Esophagus muscularis mucosa (tissue), 4 donors: ENCODE results near the gene NUP93. TPM values are rescaled to one million over a fixed set of nuclear protein-coding genes. Genes with fewer than 3 reads are reported as not detected.

Source experiments
- DNase-seq: peaks from one replicate; pipeline ENCODE4 v3.0.0-alpha.2; 2017; ENCODE audit errors: extremely low spot score
- H3K27ac ChIP-seq, 4 donors: fragments of 200-600 bp; sonication (generic); replicated peaks in 1 of 4; 1 replicate in 3 of 4; 2 replicates in 1 of 4; pipeline ENCODE4 v1.5.1; 2016 to 2019; ENCODE audit warnings: mild to moderate bottlenecking in 1 of 4
- H3K27me3 ChIP-seq, 4 donors: fragments of 200-600 bp; sonication (generic); one replicate each; pipeline versions ENCODE4 v1.5.1 to v1.6.0; 2016 to 2019
- H3K36me3 ChIP-seq, 4 donors: fragments of 200-600 bp; sonication (generic); one replicate each; pipeline ENCODE4 v1.5.1; 2016 to 2019
- H3K4me1 ChIP-seq, 4 donors: fragments of 200-600 bp; sonication (generic); one replicate each; pipeline ENCODE4 v1.5.1; 2016 to 2019
- H3K4me3 ChIP-seq, 4 donors: fragments of 200-600 bp; sonication (generic); 1 replicate in 2 of 4; 2 replicates in 2 of 4; pipeline ENCODE4 v1.5.1; 2016 to 2019; ENCODE audit warnings: mild to moderate bottlenecking in 4 of 4, moderate library complexity in 1 of 4
- H3K9me3 ChIP-seq, 4 donors: fragments of 200-600 bp; sonication (generic); 1 replicate in 3 of 4; 2 replicates in 1 of 4; pipeline ENCODE4 v1.5.1; 2016 to 2019
- EP300 ChIP-seq: sonication (generic); formaldehyde crosslinking; IDR thresholded peaks from one replicate; pipeline ENCODE4 v1.6.1; 2017; ENCODE audit warnings: antibody characterized with exemption
- POLR2A ChIP-seq: fragments of 450-650 bp; IDR thresholded peaks from one replicate; pipeline ENCODE4 v1.6.1; 2017; ENCODE audit warnings: antibody characterized with exemption, moderate library complexity, mild to moderate bottlenecking, low read depth
- POLR2AphosphoS5 ChIP-seq, 2 donors: sonication (generic); formaldehyde crosslinking; IDR thresholded peaks; one replicate each; pipeline ENCODE4 v1.6.1; 2017; ENCODE audit warnings: antibody characterized with exemption in 2 of 2
- WGBS: methylation state at CpG from one replicate; pipeline ENCODE4 v1.1.5; 2018; 5-methylcytosine and 5-hydroxymethylcytosine counted together
- intact Hi-C: fragments of 100-400 bp; cut with DNase I; formaldehyde crosslinking; loops from one replicate; pipeline ENCODE4 v1.15.1; 2023
- total RNA-seq, 4 donors: library from RNA; depleted of rRNA; stranded (reverse); fragments of >200 nt; gene quantifications; one replicate each; pipeline versions ENCODE4 v1.1.0 to v1.2.1, GENCODE V29; 2016
- TF ChIP-seq, protein P1 (sequence below), 3 experiments: fragments of 200-600 bp in 2 of 3; fragments of 450-650 bp in 1 of 3; sonication (generic) in 2 of 3; IDR thresholded peaks; one replicate each; pipeline ENCODE4 v1.5.1; 2017 to 2019; ENCODE audit warnings: antibody characterized with exemption in 3 of 3, mild to moderate bottlenecking in 2 of 3, moderate library complexity in 1 of 3

The NUP93 gene
- total RNA-seq, 4 donors from 2014 or later = 34.0 to 47.5 (median 36.5) TPM

DNA sequence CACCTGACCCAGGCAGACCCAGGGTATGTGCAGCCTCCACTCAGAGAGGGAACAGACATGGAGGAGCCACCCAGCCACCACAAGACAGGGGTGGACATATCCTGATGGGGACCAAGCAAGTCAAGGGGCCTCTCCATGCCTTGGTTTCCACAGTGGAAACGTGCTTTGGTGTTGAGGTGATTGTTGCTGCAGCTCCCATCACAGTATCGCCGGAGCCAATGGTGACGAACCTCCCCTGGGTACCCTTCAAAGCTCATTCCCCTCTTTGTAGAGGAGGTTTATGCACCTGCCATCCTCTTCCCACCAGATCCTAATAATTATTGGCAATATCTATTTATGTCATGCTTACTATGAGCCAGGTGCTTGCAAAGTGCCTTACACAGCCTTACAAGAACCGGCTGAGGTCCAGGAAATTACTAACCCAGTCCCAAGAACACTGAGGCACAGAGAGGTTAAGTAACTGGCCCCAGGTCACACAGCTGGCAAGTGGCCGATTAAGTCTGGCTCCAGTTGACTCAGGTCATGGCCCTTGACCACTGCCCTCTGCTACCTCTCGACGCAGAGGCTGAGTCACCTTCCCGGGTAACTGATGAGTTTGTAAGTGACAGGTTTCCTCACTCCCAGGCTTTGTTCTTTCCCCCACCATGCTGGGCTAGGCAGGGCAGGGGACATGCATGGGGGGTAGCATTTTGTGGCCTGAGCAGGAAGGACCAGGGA lies 155.7 kb downstream of the NUP93 start:
- WGBS = 86% methylated on average over 8 of the region's 9 CpGs
- intact Hi-C loops = no loop called here
- Histone ChIP-seq H3K4me3 (no peak overlapping the region), H3K9me3 (no peaks in the 10 kb centered on the region), H3K27me3 (no peaks in the 10 kb centered on the region), H3K4me1 (no peaks in the 10 kb centered on the region), H3K27ac (no peak overlapping the region), H3K36me3 (no peaks in the 10 kb centered on the region)
- DNase-seq = no peak
- TF ChIP-seq POLR2AphosphoS5 (IDR thresholded peaks at IDR 0.05) (no peak), POLR2A (no peak), EP300 (no peak)
- TF ChIP-seq, protein P1, sequence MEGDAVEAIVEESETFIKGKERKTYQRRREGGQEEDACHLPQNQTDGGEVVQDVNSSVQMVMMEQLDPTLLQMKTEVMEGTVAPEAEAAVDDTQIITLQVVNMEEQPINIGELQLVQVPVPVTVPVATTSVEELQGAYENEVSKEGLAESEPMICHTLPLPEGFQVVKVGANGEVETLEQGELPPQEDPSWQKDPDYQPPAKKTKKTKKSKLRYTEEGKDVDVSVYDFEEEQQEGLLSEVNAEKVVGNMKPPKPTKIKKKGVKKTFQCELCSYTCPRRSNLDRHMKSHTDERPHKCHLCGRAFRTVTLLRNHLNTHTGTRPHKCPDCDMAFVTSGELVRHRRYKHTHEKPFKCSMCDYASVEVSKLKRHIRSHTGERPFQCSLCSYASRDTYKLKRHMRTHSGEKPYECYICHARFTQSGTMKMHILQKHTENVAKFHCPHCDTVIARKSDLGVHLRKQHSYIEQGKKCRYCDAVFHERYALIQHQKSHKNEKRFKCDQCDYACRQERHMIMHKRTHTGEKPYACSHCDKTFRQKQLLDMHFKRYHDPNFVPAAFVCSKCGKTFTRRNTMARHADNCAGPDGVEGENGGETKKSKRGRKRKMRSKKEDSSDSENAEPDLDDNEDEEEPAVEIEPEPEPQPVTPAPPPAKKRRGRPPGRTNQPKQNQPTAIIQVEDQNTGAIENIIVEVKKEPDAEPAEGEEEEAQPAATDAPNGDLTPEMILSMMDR (IDR thresholded peaks at IDR 0.05) = no peak

DNA sequence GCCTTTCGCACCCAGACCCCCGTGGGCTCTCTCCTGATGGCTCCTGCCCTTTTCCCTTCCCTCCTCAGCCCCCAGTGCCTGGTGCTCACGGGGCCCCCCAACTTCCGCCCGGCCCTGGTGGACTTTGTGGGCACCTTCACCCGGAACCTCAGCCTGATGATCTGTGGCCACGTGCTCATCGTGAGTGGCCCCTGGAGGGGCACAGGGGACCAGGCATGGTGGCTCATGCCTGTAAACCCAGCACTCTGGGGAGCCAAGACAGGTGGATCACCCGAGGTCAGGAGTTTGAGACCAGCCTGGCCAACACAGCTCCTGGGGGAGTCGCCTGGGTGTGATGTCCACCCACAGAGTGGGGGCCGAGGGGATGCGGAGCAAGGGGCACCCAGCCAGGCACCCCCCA lies 156.4 kb downstream of the NUP93 start:
- Histone ChIP-seq H3K4me3 (no peak overlapping the region), H3K27ac (no peak overlapping the region), H3K36me3 (no peaks in the 10 kb centered on the region), H3K4me1 (no peaks in the 10 kb centered on the region), H3K9me3 (no peaks in the 10 kb centered on the region), H3K27me3 (no peaks in the 10 kb centered on the region)
- no peak for TF ChIP-seq POLR2A
- DNase-seq = no peak
- 86% methylated on average over 8 of the region's 12 CpGs for WGBS
- intact Hi-C loops = no loop called here

DNA sequence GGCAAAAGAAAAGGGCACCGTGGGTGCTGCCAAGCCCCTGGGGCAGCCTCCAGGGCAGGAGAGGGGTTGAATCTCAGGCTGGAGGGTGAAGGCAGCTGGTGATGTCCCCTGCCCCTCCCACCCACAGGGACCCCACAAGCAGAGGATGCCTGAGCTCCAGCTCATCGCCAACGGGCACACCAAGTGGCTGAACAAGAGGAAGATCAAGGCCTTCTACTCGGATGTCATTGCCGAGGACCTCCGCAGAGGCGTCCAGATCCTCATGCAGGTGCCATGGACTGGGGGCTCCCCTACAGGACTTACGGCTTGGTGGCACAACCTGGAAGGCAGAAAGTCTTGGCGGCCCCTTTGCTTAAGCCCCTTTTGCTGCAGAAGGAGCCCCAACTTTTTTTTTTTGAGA lies 156.9 kb downstream of the NUP93 start:
- intact Hi-C loops = no loop called here
- no peak for DNase-seq
- WGBS = 90% methylated on average over 6 of the region's 9 CpGs
- Histone ChIP-seq H3K4me1 (no peaks in the 10 kb centered on the region), H3K27ac (no peak overlapping the region), H3K27me3 (no peaks in the 10 kb centered on the region), H3K36me3 (no peaks in the 10 kb centered on the region), H3K4me3 (no peak overlapping the region), H3K9me3 (no peaks in the 10 kb centered on the region)
- TF ChIP-seq POLR2AphosphoS5 (IDR thresholded peaks at IDR 0.05) (no peak), POLR2A (no peak), EP300 (no peak)
- TF ChIP-seq, protein P1 (IDR thresholded peaks at IDR 0.05) = no peak

DNA sequence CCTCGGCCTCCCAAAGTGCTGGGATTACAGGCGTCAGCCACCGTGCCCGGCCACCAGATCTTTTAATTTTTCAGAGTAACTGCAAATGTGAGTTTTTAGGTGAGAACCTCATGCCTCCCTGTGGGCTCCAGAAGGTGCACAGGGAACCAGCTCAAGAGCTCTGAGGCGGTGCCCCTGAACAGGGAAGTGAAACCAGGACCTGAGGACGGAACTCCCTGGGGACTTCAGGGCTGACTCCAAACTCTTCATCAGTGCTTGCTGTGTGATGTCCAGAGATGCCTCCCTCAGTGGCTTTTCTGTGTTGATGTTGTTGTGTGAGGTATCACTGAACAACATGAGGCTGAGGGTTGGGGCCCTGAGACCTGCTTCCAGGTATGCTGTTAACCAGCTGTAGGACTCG lies 158.9 kb downstream of the NUP93 start:
- TF ChIP-seq POLR2AphosphoS5 (IDR thresholded peaks at IDR 0.05) = no peak
- TF ChIP-seq POLR2A = no peak
- TF ChIP-seq EP300 = no peak
- TF ChIP-seq, protein P1 (IDR thresholded peaks at IDR 0.05) = no peak
- intact Hi-C loops = no loop called here
- no peaks in the 10 kb centered on the region for H3K36me3 ChIP-seq
- no peaks in the 10 kb centered on the region for H3K4me1 ChIP-seq
- H3K27me3 ChIP-seq = no peaks in the 10 kb centered on the region
- H3K9me3 ChIP-seq = no peaks in the 10 kb centered on the region
- 85% methylated on average over 7 of the region's 7 CpGs for WGBS
- no peak overlapping the region for H3K4me3 ChIP-seq
- DNase-seq = no peak
- H3K27ac ChIP-seq = no peak overlapping the region

DNA sequence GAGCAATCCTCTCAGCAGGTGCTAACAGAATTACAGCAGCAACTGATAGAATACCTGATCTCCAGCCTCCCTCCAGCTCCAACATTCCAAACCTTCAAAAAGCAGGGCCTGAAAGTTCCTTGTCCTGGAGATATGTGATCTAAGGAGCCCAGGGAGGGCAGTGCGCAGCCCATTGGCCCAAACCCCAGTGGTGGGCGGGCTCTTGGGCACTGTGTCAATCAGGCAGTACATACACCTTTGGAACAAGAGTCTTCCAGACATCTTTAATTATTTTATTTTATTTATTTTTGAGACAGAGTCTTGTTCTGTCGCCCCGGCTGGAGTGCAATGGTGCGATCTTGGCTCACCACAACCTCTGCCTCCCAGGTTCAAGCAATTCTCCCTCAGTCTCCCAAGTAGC lies 159.3 kb downstream of the NUP93 start:
- DNase-seq = no peak
- TF ChIP-seq POLR2AphosphoS5 (IDR thresholded peaks at IDR 0.05) (no peak), POLR2A (no peak), EP300 (no peak)
- TF ChIP-seq, protein P1 (IDR thresholded peaks at IDR 0.05) = no peak
- H3K27ac ChIP-seq = no peak overlapping the region
- H3K9me3 ChIP-seq = no peaks in the 10 kb centered on the region
- no peaks in the 10 kb centered on the region for H3K27me3 ChIP-seq
- intact Hi-C loops = no loop called here
- H3K4me3 ChIP-seq = no peak overlapping the region
- H3K36me3 ChIP-seq = no peaks in the 10 kb centered on the region
- H3K4me1 ChIP-seq = no peaks in the 10 kb centered on the region
- WGBS = 97% methylated on average over 5 of the region's 5 CpGs
